Mesendoderm (in vitro differentiated cells): ENCODE measurements around the gene DOP1B.

Experiments used
- DNase-seq: peaks from one replicate; pipeline ENCODE4 v3.0.0; 2013
- H2AK5ac ChIP-seq: 2 replicates; pipeline ENCODE4 v1.6.1; 2013; ENCODE audit warnings: low read length, inconsistent platforms
- H2BK120ac ChIP-seq: 2 replicates; pipeline ENCODE4 v1.6.1; 2013; ENCODE audit warnings: low read depth, mild to moderate bottlenecking, low read length, moderate library complexity, mixed read lengths
- H2BK15ac ChIP-seq: replicated peaks from 2 replicates; pipeline ENCODE4 v1.6.1; 2013; ENCODE audit warnings: low read depth, mild to moderate bottlenecking, moderate library complexity
- H2BK5ac ChIP-seq: 2 replicates; pipeline ENCODE4 v1.6.1; 2013; ENCODE audit warnings: low read length, inconsistent platforms
- H3K18ac ChIP-seq: 2 replicates; pipeline ENCODE4 v1.6.1; 2013; ENCODE audit warnings: mild to moderate bottlenecking, low read length, mixed read lengths
- H3K23ac ChIP-seq: one replicate; pipeline ENCODE4 v1.6.1; 2013; ENCODE audit warnings: low read length
- H3K27ac ChIP-seq: 2 replicates; pipeline ENCODE4 v1.5.1; 2013; ENCODE audit warnings: low read depth, mild to moderate bottlenecking, inconsistent platforms, low read length, moderate library complexity
- H3K27me3 ChIP-seq: 2 replicates; pipeline ENCODE4 v1.6.1; 2013; ENCODE audit warnings: low read length, control low read depth, mild to moderate bottlenecking, inconsistent platforms; ENCODE audit not compliant: insufficient read depth, poor library complexity
- H3K36me3 ChIP-seq: 2 replicates; pipeline ENCODE4 v1.6.1; 2013; ENCODE audit warnings: low read length, inconsistent platforms; ENCODE audit not compliant: control insufficient read depth, insufficient read depth
- H3K4ac ChIP-seq: one replicate; pipeline ENCODE4 v1.6.1; 2013; ENCODE audit warnings: low read depth, mild to moderate bottlenecking, low read length, moderate library complexity
- H3K4me1 ChIP-seq: 2 replicates; pipeline ENCODE4 v1.6.1; 2013; ENCODE audit warnings: low read depth, low read length, inconsistent platforms; ENCODE audit not compliant: control insufficient read depth
- H3K4me2 ChIP-seq: 2 replicates; pipeline ENCODE4 v1.6.1; 2013; ENCODE audit warnings: low read length
- H3K4me3 ChIP-seq: 2 replicates; pipeline ENCODE4 v1.5.1; 2013; ENCODE audit warnings: mild to moderate bottlenecking, low read length
- H3K56ac ChIP-seq: one replicate; pipeline ENCODE4 v1.6.1; 2013; ENCODE audit warnings: low read length
- H3K79me1 ChIP-seq: 2 replicates; pipeline ENCODE4 v1.6.1; 2013; ENCODE audit warnings: low read length, inconsistent platforms
- H3K79me2 ChIP-seq: 2 replicates; pipeline ENCODE4 v1.6.1; 2013; ENCODE audit warnings: mild to moderate bottlenecking, low read length; ENCODE audit not compliant: control insufficient read depth, insufficient read depth
- H3K9ac ChIP-seq: 2 replicates; pipeline ENCODE4 v1.6.1; 2013; ENCODE audit warnings: low read length, inconsistent platforms
- H4K5ac ChIP-seq: one replicate; pipeline ENCODE4 v1.6.1; 2013; ENCODE audit warnings: low read length
- H4K8ac ChIP-seq: one replicate; pipeline ENCODE4 v1.6.1; 2013; ENCODE audit warnings: low read depth, mild to moderate bottlenecking, control low read depth, low read length, moderate library complexity
- WGBS: extraction: QIAGEN DNeasy Blood & Tissue Kit; methylation state at CpG from one replicate; pipeline ENCODE4 v1.1.7; 2013; ENCODE audit warnings: low lambda C conversion rate, missing lambda C conversion rate; ENCODE audit not compliant: insufficient coverage; ENCODE audit errors: extremely low coverage; 5-methylcytosine and 5-hydroxymethylcytosine counted together

DOP1B gene

DNA sequence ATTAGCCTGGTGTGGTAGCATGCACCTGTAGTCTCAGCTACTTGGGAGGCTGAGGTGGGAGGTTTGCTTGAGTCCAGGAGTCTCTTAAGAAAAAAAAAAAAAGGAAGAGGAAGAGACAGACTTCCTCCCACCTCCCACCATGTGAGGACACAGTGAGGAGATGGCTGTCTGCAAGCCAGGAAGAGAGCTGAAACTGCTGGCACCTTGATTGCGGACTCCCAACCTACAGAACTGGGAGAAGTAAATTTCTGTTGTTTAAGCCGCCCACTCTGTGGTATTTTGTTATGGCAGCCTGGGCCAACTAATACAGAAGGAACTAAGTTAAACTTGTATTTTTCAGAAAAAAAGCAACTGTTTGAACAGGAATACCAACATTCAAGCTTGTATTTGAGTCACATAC, 21.7 kb downstream of the DOP1B start:
- no CpG with 5 or more reads among the region's 2 CpGs for WGBS
- Histone ChIP-seq H2BK120ac (no peak overlapping the region), H4K5ac (no peak overlapping the region), H3K4me1 (no peaks in the 10 kb centered on the region), H4K8ac (no peak overlapping the region), H3K9ac (no peak overlapping the region), H3K4me2 (no peak overlapping the region), H3K36me3 (no peaks in the 10 kb centered on the region), H3K56ac (no peak overlapping the region), H3K79me2 (no peaks in the 10 kb centered on the region), H3K27me3 (no peaks in the 10 kb centered on the region), H3K27ac (no peak overlapping the region), H2AK5ac (no peak overlapping the region), H3K79me1 (no peaks in the 10 kb centered on the region), H3K23ac (no peak overlapping the region), H3K4me3 (no peak overlapping the region), H2BK15ac (no peak overlapping the region), H2BK5ac (no peak overlapping the region), H3K18ac (no peak overlapping the region), H3K4ac (no peak overlapping the region)
- DNase-seq: no peak

DNA sequence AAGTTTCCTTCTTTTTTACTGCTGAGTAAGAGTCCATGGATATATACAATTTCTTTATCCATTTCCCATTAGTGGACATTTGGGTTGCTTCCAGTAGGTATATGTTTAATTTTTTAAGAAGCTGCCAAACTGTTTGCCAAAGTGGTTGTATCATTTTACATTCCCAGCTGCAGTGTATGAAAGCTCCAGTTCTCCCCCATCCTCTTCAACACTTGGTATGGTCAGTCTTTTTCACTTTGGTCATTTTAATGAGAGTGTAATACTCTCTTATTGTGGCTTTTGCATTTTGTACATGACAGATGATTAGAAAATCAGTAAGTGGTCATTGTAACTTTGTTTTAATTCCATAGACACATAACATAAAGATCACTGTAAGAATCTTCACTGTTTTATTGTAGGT, 22.5 kb downstream of the DOP1B start:
- no peak for DNase-seq
- Histone ChIP-seq H4K5ac (no peak overlapping the region), H3K27ac (no peak overlapping the region), H2BK120ac (no peak overlapping the region), H3K18ac (no peak overlapping the region), H3K4me1 (no peaks in the 10 kb centered on the region), H2BK15ac (no peak overlapping the region), H3K4me2 (no peak overlapping the region), H3K23ac (no peak overlapping the region), H2BK5ac (no peak overlapping the region), H3K9ac (no peak overlapping the region), H3K36me3 (no peaks in the 10 kb centered on the region), H3K4me3 (no peak overlapping the region), H4K8ac (no peak overlapping the region), H3K4ac (no peak overlapping the region), H3K79me1 (no peaks in the 10 kb centered on the region), H3K79me2 (no peaks in the 10 kb centered on the region), H3K27me3 (no peaks in the 10 kb centered on the region), H2AK5ac (no peak overlapping the region), H3K56ac (no peak overlapping the region)

DNA sequence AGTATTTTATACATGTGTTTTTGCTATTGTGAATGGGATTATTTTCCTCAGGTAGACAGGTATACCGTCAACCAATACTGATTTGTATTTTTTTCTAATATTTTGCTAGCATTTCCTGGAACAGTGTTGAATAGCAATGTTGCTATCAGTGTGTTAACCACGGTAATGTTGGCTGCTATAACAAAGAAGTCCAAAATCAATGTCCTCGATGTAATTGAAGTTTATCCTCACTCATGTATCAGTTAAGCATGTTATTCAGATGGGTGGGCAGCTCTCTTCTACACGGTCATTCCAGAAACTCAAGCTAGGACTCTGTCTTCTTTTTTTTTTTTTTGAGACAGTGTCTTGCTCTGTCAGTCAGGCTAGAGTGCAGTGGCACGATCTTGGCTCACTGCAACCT, 24.3 kb downstream of the DOP1B start:
- Histone ChIP-seq H2BK120ac (no peak overlapping the region), H2BK15ac (no peak overlapping the region), H3K9ac (no peak overlapping the region), H3K27me3 (no peaks in the 10 kb centered on the region), H2BK5ac (no peak overlapping the region), H3K4me1 (no peaks in the 10 kb centered on the region), H2AK5ac (no peak overlapping the region), H3K4me3 (no peak overlapping the region), H3K18ac (no peak overlapping the region), H3K56ac (no peak overlapping the region), H3K36me3 (no peaks in the 10 kb centered on the region), H4K5ac (no peak overlapping the region), H3K4ac (no peak overlapping the region), H3K79me2 (no peaks in the 10 kb centered on the region), H3K23ac (no peak overlapping the region), H3K79me1 (no peaks in the 10 kb centered on the region), H4K8ac (no peak overlapping the region), H3K27ac (no peak overlapping the region), H3K4me2 (no peak overlapping the region)
- no CpG with 5 or more reads among the region's 5 CpGs for WGBS
- DNase-seq: no peak

DNA sequence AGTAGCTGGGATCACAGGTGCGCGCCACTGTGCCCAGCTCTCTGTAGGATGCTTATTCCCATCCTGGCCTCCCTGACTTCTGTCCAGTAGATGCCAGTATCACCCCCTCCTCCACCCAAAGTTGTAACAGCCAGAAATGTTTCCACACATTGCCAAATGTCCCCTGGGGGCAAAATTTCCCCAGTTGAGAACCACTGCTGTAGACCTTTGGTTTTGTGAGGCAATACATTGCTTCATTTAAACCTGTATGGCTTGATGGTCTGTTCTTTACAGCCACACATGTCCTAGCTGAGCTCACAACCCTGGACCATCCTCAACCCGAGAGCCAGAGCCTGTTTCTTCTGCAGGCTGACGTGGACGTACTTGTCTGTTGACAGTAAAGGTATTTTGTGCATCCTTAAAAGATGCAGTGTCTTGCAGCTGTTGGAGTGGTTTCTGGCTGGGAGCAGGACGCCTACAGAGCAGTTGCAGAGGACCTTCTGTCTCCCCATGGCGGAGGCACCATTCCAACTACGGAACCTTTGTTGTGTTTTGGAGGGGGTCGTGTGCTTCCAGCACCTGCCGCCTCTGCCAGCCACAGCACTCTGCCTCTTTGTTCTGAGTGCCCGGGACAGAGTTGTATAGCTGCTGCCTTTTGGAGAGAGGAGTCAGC, 26.6 kb downstream of the DOP1B start:
- Histone ChIP-seq H3K79me2 (no peaks in the 10 kb centered on the region), H2BK120ac (no peak overlapping the region), H4K5ac (no peak overlapping the region), H3K4me1 (no peaks in the 10 kb centered on the region), H3K4me2 (no peak overlapping the region), H3K9ac (no peak overlapping the region), H4K8ac (no peak overlapping the region), H3K4me3 (no peak overlapping the region), H2AK5ac (no peak overlapping the region), H3K4ac (no peak overlapping the region), H3K23ac (no peak overlapping the region), H3K18ac (no peak overlapping the region), H2BK15ac (no peak overlapping the region), H3K36me3 (no peaks in the 10 kb centered on the region), H2BK5ac (no peak overlapping the region), H3K27me3 (no peaks in the 10 kb centered on the region), H3K56ac (no peak overlapping the region), H3K27ac (no peak overlapping the region), H3K79me1 (no peaks in the 10 kb centered on the region)
- DNase-seq: no peak
- no CpG with 5 or more reads among the region's 11 CpGs for WGBS

DNA sequence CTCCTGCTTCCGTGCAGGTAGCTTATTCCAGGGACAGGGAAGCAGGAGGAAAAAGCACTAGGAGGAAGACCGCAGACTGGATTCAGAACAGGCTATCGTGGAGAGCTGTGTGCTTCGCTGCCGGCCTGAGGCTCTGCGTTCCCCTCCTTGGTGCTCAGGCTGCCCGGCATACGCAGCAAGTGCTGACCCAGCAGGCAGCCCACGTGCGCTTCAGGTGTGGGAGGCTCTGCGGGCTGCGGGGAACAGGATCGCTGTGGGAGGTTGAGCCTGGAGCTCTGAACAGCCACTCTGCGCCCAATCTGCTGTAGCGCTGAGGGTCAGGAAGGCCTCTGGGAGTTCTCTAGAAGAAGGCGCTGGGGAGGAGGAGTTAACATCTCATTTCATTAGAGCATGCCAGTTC, 27.9 kb downstream of the DOP1B start:
- Histone ChIP-seq H3K18ac (no peak overlapping the region), H3K23ac (no peak overlapping the region), H2BK15ac (no peak overlapping the region), H3K4me2 (no peak overlapping the region), H4K5ac (no peak overlapping the region), H3K4me1 (no peaks in the 10 kb centered on the region), H2AK5ac (no peak overlapping the region), H3K27ac (no peak overlapping the region), H3K79me1 (no peaks in the 10 kb centered on the region), H3K4me3 (no peak overlapping the region), H3K4ac (no peak overlapping the region), H2BK120ac (no peak overlapping the region), H3K27me3 (no peaks in the 10 kb centered on the region), H3K56ac (no peak overlapping the region), H4K8ac (no peak overlapping the region), H3K36me3 (no peaks in the 10 kb centered on the region), H3K79me2 (no peaks in the 10 kb centered on the region), H3K9ac (no peak overlapping the region), H2BK5ac (no peak overlapping the region)
- DNase-seq: no peak
- WGBS: no CpG with 5 or more reads among the region's 16 CpGs

DNA sequence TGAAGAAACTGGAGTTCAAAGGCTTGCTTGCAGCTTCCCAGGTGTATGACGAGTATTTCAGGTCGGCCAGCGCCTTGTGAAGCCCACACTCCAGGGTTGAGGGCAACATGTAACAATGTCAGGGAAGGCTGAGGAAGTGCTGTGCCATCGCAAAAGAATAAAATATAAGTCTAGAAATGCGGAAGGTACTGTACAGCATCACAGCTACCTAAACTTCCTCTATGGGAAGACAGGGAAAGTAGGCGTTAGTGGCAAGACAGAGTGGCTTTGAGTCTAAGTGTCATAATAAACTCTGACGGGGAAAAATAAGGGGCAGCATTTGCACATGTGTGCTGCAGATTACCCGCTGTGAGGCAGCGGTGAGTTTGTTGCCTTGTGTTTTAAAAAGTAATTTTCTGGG, 28.9 kb downstream of the DOP1B start:
- Histone ChIP-seq H3K9ac (no peak overlapping the region), H4K8ac (no peak overlapping the region)

More for the DNA sequence above, 28.9 kb downstream of the DOP1B start:
- no peak overlapping the region for H3K23ac ChIP-seq
- no peak overlapping the region for H3K4ac ChIP-seq
- DNase-seq: no peak
- WGBS: no CpG with 5 or more reads among the region's 9 CpGs
- H3K79me2 ChIP-seq: no peaks in the 10 kb centered on the region
- no peaks in the 10 kb centered on the region for H3K27me3 ChIP-seq
- H3K18ac ChIP-seq: no peak overlapping the region
- no peak overlapping the region for H2BK120ac ChIP-seq
- no peak overlapping the region for H4K5ac ChIP-seq
- no peaks in the 10 kb centered on the region for H3K4me1 ChIP-seq
- H2BK5ac ChIP-seq: no peak overlapping the region
- H3K4me2 ChIP-seq: no peak overlapping the region
- H3K79me1 ChIP-seq: no peaks in the 10 kb centered on the region
- H3K4me3 ChIP-seq: no peak overlapping the region
- H3K27ac ChIP-seq: no peak overlapping the region
- H3K36me3 ChIP-seq: no peaks in the 10 kb centered on the region
- no peak overlapping the region for H2BK15ac ChIP-seq
- no peak overlapping the region for H2AK5ac ChIP-seq
- H3K56ac ChIP-seq: no peak overlapping the region
